Measurements from ENCODE around the gene TH. TPM values are rescaled to one million over a fixed set of nuclear protein-coding genes. Genes with fewer than 3 reads are reported as not detected.
A peak's percentile ranks its signal among the peaks of the same experiment; 100 is the strongest.

TH gene
- total RNA-seq, 6 donors from 2014 or later = not detected

DNA sequence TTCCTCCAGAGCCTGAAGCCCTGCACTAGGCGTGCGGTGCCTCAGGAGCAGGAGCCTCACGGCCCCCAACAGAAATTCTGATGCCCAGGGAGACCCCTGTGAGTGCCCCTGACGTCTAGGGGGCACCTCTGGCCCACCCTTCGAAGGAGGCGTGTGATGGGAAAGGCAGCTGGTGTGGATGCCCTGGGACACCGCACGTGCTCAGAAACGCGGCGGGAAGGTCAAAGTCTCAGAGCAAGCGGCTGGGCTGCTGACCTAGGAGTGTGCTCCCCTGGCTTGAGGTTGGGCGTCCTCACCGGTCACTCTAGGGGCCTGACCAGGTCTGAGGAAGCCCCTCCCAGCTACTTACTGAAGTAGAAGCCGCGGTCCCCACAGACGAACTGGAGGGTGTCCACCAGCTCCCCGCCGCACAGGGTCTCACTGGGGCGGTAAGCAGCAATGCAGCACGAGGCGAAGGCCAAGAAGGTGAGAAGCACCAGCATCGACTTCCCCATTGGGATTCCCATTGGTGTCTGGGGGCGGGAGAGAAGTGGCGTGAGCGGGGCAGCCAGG is 36.5 kb downstream of the TH start:
- H3K4me3 ChIP-seq = no peak overlapping the region
- WGBS, 2 donors = 88% methylated on average over 19 to 26 of the region's 26 CpGs

DNA sequence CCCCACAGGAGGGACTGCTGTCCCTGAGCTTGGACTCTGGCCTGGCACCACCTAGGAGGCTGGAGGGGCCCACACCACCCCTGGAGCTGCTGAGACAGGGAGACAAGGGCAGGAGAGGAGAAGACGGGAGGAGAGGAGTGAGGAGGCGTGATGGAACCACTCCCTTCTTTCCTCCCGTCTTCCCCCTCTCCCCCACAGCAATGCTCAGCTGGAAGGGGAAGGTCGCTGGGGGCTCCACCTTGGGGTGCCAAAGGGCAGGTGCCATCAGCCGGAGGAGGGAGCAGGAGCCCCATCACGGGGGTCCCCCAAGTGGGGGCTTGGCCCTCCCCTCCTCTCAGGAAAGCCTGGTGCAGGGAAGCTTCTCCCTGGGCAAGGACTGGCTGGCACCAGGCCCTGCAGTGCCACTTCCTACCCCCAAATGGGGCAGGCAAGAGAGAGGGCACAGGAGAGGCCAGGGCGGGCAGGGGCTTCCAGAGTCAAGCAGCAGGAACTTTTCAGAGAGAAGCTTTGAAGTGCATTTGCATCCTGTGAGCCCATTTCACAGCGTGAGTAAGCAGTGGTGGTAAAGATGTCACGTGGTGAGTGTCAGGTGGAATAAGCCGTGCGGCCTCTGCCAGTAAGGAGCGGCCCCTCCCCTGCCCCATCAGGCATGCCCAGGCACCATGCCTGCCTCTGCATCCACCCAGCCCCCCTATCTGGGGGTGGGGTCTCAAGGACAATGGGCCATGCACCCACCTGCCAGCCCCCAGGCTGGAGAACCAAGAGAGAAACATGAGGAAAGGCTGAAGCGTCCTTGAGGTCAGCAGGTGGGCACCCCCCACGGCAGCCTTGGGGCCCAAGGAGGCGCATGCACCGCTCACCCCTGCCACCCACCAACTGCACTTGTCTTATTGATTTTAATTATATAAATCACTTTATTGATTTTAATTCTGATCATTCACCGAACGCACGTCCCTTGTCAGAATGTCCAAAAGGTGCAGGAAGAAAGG is 37.3 kb downstream of the TH start:
- peaks cover 17 to 27% (median 20%) of the 10 kb centered on the region in 4 donors for H3K4me1 ChIP-seq
- peaks cover 0 to 29% (median 19%) of the 10 kb centered on the region in 4 donors for H3K27me3 ChIP-seq
- H3K4me3 ChIP-seq = no peak overlapping the region
- no peaks in the 10 kb centered on the region for H3K9me3 ChIP-seq
- WGBS, 2 donors = 76 to 83% methylated on average over 19 of the region's 19 CpGs
- DNase-seq (peak in 1 of 2 donors; percentile 52), ATAC-seq (ENCODE audit: low FRiP score in 2 of 2) (no peak)
- no peaks in the 10 kb centered on the region for H3K36me3 ChIP-seq
- H3K27ac ChIP-seq = no peak overlapping the region
- TF ChIP-seq EP300 (IDR thresholded peaks at IDR 0.05) (no peak), POLR2A (IDR thresholded peaks at IDR 0.05) (no peak), POLR2AphosphoS5 (IDR thresholded peaks at IDR 0.05) (no peak)
- TF ChIP-seq, protein P1, sequence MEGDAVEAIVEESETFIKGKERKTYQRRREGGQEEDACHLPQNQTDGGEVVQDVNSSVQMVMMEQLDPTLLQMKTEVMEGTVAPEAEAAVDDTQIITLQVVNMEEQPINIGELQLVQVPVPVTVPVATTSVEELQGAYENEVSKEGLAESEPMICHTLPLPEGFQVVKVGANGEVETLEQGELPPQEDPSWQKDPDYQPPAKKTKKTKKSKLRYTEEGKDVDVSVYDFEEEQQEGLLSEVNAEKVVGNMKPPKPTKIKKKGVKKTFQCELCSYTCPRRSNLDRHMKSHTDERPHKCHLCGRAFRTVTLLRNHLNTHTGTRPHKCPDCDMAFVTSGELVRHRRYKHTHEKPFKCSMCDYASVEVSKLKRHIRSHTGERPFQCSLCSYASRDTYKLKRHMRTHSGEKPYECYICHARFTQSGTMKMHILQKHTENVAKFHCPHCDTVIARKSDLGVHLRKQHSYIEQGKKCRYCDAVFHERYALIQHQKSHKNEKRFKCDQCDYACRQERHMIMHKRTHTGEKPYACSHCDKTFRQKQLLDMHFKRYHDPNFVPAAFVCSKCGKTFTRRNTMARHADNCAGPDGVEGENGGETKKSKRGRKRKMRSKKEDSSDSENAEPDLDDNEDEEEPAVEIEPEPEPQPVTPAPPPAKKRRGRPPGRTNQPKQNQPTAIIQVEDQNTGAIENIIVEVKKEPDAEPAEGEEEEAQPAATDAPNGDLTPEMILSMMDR (IDR thresholded peaks at IDR 0.05) = no peak

More for the DNA sequence above, 36.5 kb downstream of the TH start:
- Histone ChIP-seq H3K27ac (no peak overlapping the region), H3K27me3 (peaks cover 0 to 37% (median 26%) of the 10 kb centered on the region in 4 donors), H3K36me3 (no peaks in the 10 kb centered on the region), H3K9me3 (no peaks in the 10 kb centered on the region), H3K4me1 (peaks cover 19 to 34% (median 23%) of the 10 kb centered on the region in 4 donors)
- TF ChIP-seq EP300 (IDR thresholded peaks at IDR 0.05) = no peak
- TF ChIP-seq, protein P1 (IDR thresholded peaks at IDR 0.05) = no peak
- TF ChIP-seq POLR2A (IDR thresholded peaks at IDR 0.05) = no peak
- TF ChIP-seq POLR2AphosphoS5 (IDR thresholded peaks at IDR 0.05) = no peak
- DNase-seq = peak in 1 of 2 donors; percentile 38
- no peak for ATAC-seq (ENCODE audit: low FRiP score in 2 of 2)

DNA sequence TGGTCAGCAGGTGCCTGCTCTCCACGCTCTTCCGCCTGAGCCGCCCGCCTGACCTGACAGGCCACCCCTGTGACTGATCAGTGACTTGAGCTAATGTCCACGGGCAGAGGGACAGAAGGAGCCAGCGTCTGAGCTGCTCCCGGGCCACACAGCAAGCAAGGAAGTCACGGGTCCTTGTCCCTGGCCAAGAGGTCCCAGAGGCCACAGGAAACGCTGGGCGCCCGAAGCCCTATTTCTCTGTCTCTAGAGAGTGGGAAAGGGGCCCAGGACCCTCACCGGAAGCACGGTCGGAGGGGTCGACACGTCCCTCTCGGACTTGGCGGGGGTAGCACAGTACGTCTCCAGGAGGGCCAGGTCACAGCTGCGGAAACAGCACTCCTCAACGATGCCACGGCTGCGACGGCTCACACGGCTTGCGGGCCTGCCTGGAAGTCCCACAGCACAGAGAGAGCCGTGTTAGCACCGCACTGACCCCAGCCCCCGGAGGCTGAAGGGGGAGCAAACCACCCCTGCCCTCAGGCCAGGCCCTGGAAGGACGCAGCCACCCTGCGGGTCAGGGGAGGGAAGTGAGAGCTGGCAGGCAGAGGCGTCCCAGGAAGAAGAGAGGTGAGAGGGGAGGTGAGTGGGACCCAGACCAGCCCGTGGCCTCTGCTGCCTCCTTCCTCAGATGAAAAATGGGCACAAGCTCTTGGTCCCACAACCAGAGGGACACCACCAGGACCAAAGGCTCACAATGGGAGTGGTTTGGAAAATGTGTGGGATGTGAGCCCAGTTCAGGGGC is 38.2 kb downstream of the TH start:
- TF ChIP-seq, protein P1 (IDR thresholded peaks at IDR 0.05) = no peak
- TF ChIP-seq POLR2AphosphoS5 (IDR thresholded peaks at IDR 0.05) = no peak
- TF ChIP-seq EP300 (IDR thresholded peaks at IDR 0.05) = no peak
- TF ChIP-seq POLR2A (IDR thresholded peaks at IDR 0.05) = no peak
- H3K9me3 ChIP-seq = no peaks in the 10 kb centered on the region
- ATAC-seq (ENCODE audit: low FRiP score in 2 of 2) (no peak), DNase-seq (peak in 1 of 2 donors; percentile 69)
- H3K4me1 ChIP-seq = peaks cover 10 to 18% (median 14%) of the 10 kb centered on the region in 4 donors
- 55 to 84% methylated on average over 10 to 33 of the region's 33 CpGs for WGBS, 2 donors
- H3K27me3 ChIP-seq = peaks cover 0 to 21% (median 11%) of the 10 kb centered on the region in 4 donors
- H3K4me3 ChIP-seq = no peak overlapping the region
- H3K36me3 ChIP-seq = no peaks in the 10 kb centered on the region
- no peak overlapping the region for H3K27ac ChIP-seq

DNA sequence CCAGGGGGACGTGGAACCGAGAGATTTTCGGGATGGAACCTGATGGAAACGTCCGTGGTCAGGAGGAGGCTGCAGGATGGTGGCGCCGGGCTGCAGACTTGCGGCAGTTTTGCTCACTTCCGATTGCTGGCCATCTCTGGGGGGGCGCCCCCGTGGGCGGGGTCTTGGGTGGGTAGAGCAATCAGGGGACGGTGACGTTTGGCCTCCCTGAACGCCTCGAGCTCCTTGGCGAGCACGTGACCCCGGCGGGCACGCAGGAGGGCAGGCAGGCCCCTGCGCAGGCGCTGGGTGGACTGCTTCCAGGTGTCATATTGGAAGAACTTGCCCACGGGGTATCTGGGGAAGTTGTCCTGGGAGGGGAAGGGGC is 38.8 kb downstream of the TH start:
- no peak for ATAC-seq (ENCODE audit: low FRiP score in 2 of 2)
- peaks cover 0 to 18% (median 8%) of the 10 kb centered on the region in 4 donors for H3K27me3 ChIP-seq
- 46 to 50% methylated on average over 21 to 24 of the region's 24 CpGs for WGBS, 2 donors

More for the DNA sequence above, 38.8 kb downstream of the TH start:
- Histone ChIP-seq H3K36me3 (no peaks in the 10 kb centered on the region), H3K4me3 (no peak overlapping the region), H3K9me3 (no peaks in the 10 kb centered on the region), H3K4me1 (peaks cover 9 to 12% (median 10%) of the 10 kb centered on the region in 4 donors), H3K27ac (no peak overlapping the region)
- peak in 1 of 2 donors; percentile 82 for DNase-seq
- TF ChIP-seq POLR2AphosphoS5 (IDR thresholded peaks at IDR 0.05) = no peak
- TF ChIP-seq EP300 (IDR thresholded peaks at IDR 0.05) = no peak
- TF ChIP-seq, protein P1 (IDR thresholded peaks at IDR 0.05) = no peak
- TF ChIP-seq POLR2A (IDR thresholded peaks at IDR 0.05) = no peak

All from upper lobe of left lung (tissue), 6 donors.